ENCODE data around the gene PSMG1.

- no peak for TF ChIP-seq CTCF (IDR thresholded peaks at IDR 0.05; ENCODE audit: extremely low read depth in 1 of 2, insufficient read depth in 1 of 2, low read depth in 1 of 2, low read length in 2 of 2)
- TF ChIP-seq EZH2 (IDR thresholded peaks at IDR 0.05; ENCODE audit: borderline replicate concordance, low read depth, low read length, severe bottlenecking), result no peak
- TF ChIP-seq POLR2A (IDR thresholded peaks at IDR 0.05; ENCODE audit: low read depth, low read length), result no peak
- TF ChIP-seq GATA2 (IDR thresholded peaks at IDR 0.05; ENCODE audit: insufficient read depth, insufficient read length, low read depth, low read length), result no peak
- no peak for TF ChIP-seq POLR2AphosphoS5 (IDR thresholded peaks at IDR 0.05; ENCODE audit: insufficient read depth, low read depth, low read length)
- no peak for TF ChIP-seq MAX (IDR thresholded peaks at IDR 0.05; ENCODE audit: insufficient read depth, insufficient read length)
Observed at GRCh38 chr21:39232861-39233291, 49.6 kb upstream of the PSMG1 start.
